GM12865 (cell line): ENCODE results near the gene MYO1E.

Experiments
- DNase-seq: peaks from one replicate; pipeline ENCODE4 v3.0.0; 2010; ENCODE audit warnings: low read depth
- H3K4me3 ChIP-seq: 2 replicates; pipeline ENCODE4 v1.5.1; 2011; ENCODE audit warnings: mild to moderate bottlenecking, low read depth, low read length, control low read depth
- CTCF ChIP-seq: IDR thresholded peaks from 2 replicates; pipeline ENCODE4 v1.5.1; 2011; ENCODE audit warnings: low read length, control low read depth, low read depth, inconsistent platforms; ENCODE audit not compliant: insufficient read depth; ENCODE audit errors: missing control alignments

Gene MYO1E

GRCh38 chr15:59298854-59299250 is 73.8 kb downstream of the MYO1E start:
- no peak for TF ChIP-seq CTCF
- H3K4me3 ChIP-seq, result no peak overlapping the region; the same call in 1 of the 2 replicates
- DNase-seq, result no peak

DNA sequence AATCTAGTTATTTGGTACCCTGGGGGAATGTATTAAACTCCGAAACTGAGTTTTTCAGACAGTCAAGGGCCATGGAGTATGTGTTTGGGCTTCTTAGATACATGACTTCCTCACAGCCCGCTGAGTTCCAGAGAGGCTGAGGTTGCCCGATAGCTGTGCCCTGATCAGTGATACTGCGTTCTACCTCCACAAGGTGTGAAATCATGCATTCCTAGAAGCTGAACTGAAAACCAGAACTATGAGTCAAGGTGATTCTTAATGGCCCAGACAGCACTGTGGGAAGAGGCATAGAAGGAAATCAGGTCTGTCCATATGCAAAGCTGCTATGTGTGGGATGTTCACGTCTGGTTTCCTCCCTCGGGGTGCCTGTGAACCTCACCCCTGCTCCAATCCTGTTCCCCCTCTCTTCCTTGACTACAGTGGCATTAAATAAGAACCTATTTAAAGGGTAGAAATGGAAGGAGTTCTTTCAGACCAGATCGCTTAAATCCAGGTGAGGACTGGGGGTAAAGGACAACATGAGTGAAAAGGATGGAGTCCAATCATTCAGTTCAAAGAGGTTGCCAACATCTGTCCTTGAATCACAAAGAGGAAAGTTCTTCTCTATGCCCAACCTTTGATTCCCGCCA is 74.3 kb downstream of the MYO1E start:
- DNase-seq, result peak; percentile 94
- no peak for TF ChIP-seq CTCF
- H3K4me3 ChIP-seq, result no peak overlapping the region; the same call in 1 of the 2 replicates

DNA sequence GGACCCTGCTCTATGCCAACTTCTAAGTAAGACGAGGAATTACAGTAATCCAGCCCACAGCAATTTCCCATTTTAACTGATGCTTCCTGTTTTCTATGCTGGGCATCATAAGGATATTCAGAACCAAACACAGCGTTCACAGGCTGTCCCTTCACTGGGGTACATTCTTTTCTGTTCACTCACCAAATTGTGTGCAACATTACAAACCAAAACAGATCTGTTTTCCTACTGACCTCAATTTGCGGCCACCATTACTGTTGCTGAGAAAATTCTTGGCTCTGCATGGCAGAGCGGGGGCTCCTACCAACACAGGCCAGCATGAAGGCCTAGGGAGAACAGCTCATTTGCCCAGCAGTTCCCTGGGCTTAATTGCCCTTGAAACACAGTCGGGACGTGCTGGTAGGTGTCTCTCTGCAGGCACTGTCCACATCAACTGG is 76.5 kb downstream of the MYO1E start:
- no peak overlapping the region for H3K4me3 ChIP-seq
- TF ChIP-seq CTCF, result no peak
- DNase-seq, result no peak

GRCh38 chr15:59295261-59296001 is 77.2 kb downstream of the MYO1E start:
- no peak for DNase-seq
- no peak for TF ChIP-seq CTCF
- H3K4me3 ChIP-seq, result no peak overlapping the region

DNA sequence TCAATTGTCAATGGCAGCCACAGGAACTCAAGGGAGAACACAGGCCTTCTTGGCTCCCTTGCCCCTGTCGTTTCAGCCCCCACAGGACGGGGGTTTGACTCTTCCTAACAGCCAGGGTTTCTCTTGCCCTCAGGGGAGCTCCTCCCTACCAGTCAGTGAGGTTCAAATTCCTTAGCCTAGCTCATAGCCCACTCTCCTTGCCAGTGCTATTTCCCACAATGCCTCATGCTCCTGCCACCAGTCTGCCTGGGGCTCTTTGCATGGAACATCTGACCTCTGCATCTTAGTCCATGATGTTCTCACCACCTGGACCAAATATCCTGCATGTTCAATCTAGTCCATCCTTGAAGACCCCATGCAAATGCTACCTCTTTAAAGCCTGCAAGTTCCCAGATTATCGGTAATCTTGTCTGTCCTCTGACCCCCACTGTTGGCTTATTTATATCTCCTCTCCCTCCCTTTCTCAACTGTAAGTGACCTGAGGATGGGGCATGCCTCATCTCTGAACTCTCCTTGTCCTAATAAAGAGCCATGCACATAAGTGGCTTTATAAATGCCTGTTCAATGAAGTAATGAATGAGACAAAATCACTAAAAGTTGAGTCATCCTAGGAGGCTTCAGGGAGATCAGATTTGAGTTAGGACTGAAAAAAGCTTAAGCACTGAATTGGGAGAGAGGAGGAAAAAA is 78.0 kb downstream of the MYO1E start:
- TF ChIP-seq CTCF, result no peak
- no peak overlapping the region for H3K4me3 ChIP-seq
- no peak for DNase-seq

GRCh38 chr15:59292442-59293151 is 80.1 kb downstream of the MYO1E start:
- TF ChIP-seq CTCF, result no peak
- DNase-seq, result peak; percentile 52
- no peak overlapping the region; the same call in 1 of the 2 replicates for H3K4me3 ChIP-seq
